CD4-positive, alpha-beta T cell treated with Interleukin-15 for 4 hours (primary cell): ENCODE results near the gene NPY1R.

Experiments used
- DNase-seq: peaks from one replicate; pipeline ENCODE4 v3.0.0-alpha.2; 2020; ENCODE audit warnings: low spot score

NPY1R gene

DNA sequence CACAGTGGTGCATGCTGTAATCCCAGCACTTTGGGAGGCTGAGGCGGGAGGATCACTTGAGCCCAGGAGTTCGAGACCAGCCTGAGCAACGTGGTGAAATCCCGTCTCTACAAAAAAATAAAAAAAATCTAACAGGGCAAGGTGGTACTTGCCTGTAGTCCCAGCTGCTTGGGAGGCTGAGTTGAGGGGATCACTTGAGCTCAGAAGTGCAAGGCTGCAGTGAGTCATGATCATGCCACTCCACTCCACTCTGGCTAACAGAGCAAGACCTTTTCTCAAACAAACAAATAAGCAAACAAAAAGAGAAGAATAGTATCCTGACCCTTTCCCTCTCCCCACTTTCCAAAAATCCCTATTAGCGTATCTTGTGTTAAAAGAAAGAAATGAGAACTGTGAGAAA is 52.7 kb downstream of the NPY1R start:
- no peak for DNase-seq

DNA sequence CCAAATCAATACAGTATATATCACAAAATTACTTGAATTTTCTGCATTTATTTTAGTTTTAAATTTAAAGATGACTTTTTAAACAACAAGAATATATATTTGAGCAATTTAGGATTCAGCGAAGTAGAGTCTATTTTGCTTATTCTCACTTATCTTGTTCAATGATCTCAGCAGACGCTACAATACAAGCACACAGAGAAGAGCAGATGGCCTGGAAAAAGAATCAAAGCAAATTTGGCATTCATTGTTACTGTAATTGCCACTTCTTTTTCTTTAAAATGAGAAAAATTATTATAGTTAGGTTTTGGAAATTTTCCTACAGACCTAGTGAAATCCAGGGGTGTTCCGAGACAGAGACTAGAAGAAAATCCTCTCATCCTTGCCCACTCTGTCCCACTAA is 57.5 kb downstream of the NPY1R start:
- DNase-seq = no peak
